GM20000 (cell line): ENCODE measurements around the gene PLEKHH1.

Source experiments
- DNase-seq: peaks from one replicate; pipeline ENCODE4 v3.0.0; 2012; ENCODE audit warnings: low spot score
- TF ChIP-seq, protein P1 (sequence below): IDR thresholded peaks from 2 replicates; pipeline ENCODE4 v1.5.1; 2012; ENCODE audit warnings: mild to moderate bottlenecking, control low read depth; ENCODE audit errors: extremely low read depth, missing control alignments

Gene PLEKHH1

DNA sequence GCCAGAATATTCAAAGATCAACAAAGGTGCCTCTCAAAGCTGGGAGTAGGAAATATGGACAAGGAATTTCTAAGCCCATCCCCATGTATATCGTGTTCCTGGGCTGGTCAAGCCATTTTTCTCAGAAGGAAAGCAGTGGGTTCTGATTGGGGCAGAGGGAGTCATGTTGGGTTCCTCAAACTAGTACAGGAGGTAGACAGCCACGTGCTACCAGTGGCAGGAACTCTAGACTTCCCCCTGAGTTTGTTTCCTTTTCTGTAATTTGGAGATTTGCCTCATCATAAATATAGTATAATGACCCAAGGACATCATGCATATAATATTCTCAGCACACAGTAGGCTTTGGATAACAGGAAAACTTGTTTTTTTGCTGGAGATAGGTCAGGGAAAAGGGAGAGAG lies 16.4 kb upstream of the PLEKHH1 start:
- DNase-seq: no peak
- TF ChIP-seq, protein P1, sequence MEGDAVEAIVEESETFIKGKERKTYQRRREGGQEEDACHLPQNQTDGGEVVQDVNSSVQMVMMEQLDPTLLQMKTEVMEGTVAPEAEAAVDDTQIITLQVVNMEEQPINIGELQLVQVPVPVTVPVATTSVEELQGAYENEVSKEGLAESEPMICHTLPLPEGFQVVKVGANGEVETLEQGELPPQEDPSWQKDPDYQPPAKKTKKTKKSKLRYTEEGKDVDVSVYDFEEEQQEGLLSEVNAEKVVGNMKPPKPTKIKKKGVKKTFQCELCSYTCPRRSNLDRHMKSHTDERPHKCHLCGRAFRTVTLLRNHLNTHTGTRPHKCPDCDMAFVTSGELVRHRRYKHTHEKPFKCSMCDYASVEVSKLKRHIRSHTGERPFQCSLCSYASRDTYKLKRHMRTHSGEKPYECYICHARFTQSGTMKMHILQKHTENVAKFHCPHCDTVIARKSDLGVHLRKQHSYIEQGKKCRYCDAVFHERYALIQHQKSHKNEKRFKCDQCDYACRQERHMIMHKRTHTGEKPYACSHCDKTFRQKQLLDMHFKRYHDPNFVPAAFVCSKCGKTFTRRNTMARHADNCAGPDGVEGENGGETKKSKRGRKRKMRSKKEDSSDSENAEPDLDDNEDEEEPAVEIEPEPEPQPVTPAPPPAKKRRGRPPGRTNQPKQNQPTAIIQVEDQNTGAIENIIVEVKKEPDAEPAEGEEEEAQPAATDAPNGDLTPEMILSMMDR: no peak

DNA sequence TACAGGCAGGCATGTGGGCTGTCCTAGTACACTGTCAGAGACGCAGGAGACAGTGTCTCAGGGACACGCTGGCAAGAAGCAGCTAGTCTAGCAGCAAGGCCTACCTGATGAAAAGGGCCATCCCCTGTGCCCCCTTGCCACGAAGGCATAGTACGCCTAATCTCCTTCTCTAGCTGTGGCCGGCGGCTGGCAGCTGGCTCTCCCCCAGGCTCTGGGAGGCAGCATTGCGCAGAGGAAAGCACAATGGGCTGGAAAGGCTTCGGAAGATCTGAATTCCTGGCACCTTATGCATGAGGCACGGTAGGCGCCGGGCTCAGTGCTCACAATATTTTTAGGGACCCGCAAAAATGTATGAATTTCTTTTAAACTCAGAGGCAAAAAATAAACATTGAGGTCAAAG lies 16.0 kb upstream of the PLEKHH1 start:
- no peak for DNase-seq
- TF ChIP-seq, protein P1: no peak

DNA sequence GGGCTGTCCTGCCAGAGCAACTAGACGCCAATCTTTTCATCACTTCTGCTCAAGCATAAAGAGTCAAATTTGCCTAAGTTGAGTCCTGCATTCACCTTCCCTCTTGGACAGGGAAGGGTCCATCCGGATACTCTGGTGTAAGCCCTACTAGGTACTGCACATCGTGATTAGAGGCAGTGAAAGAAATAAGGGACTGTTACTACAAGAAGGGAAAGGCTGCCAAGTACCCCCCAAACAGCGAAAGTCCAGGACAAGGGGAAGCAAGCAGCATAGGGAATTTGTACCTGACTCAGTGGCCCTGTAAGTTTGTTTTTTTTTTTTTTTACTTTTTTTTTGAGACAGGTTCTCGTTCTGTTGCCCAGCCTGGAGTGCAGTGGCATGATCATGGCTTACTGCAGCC lies 13.7 kb upstream of the PLEKHH1 start:
- TF ChIP-seq, protein P1: no peak
- DNase-seq: no peak

DNA sequence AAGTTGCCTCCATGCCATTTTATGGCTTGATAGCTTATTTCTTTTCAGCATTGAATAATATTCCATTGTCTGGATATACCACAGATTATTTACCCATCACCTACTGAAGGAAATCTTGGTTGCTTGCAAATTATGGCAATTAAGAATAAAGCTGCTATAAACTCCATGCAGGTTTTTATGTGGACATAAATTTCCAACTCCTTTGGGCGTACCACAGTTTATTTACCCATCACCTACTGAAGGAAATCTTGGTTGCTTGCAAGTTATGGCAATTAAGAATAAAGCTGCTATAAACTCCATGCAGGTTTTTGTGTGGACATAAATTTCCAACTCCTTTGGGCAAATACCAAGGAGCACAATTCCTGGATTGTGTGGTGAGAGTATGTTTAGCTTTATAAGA lies 12.6 kb upstream of the PLEKHH1 start:
- TF ChIP-seq, protein P1: no peak
- DNase-seq: no peak

DNA sequence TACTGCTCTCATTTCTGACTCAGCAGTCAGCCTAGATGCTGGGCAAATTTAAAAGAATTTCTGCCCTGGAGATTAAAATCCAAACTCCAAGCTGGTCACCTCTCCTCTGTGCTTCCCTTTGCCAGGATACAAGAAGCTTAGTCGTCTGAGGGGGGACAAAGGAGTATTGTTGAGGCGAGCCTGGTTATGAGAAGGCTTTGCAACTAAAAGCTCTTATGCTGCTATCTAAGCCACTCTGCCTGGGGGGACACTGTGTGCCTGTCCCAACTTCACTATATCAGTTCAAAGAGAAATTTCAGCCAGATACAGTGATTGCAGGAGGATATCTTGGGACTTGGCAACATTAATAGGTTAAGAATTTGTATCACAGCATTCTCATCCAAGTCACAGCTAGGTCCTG lies 10.8 kb upstream of the PLEKHH1 start:
- no peak for DNase-seq
- TF ChIP-seq, protein P1: no peak

DNA sequence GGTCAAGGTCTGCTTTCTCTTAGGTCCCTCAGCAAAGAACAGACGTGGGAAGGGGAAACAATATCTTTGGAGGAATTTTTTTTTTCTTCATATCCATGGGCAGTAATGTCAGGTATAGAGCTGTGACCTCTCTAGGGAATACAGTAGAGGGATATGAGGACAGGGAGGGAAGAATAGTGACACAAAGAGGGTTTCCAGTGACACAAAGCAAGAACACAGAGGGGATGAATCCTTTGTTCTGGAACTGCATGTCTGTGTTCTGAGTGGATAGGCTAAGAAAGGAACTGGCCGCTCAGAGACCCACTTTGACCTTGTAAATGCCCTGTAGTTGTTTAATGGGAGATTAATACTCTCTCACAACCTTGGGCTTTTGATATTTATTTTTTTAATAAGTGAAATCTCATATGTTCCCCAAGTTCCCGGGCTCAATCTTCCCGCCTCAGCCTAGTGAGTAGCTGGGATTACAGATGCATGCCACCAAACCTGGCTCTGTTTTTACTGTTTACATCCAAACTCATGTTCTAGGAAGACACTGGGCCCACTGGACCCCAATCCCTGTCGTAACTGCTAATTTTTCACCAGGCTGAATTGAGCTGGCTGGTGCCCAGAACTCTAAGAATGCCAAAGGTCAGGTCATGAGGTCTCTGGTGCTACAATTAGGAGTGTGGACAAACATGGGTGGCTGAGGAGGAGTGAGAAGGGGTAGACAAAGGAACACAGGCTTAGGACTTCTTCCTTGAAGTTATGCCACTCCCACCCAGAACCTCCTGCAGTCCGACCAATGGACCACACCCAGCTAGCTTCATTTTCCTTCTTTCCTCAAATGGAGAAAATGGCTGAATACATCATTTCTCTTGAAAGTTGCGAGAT lies 9.1 kb upstream of the PLEKHH1 start:
- DNase-seq: no peak
- TF ChIP-seq, protein P1: no peak

DNA sequence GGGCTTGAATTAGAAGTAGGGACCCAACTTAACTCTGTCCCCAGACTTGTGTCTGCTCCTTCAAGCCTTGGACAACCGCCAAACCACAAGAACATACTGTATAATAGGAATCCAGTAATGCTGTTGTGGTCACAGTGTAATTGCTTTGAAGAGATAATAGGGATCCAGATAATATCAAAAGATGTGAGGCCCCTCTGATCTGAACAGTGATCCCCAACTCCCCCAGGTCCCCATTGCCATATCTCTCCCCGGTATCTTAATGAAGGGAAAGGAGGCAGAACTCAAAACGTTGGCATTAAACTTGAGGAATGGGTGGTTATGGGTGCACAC lies 8.5 kb upstream of the PLEKHH1 start:
- DNase-seq: no peak
- TF ChIP-seq, protein P1: no peak
